ENCODE results near the gene TMEM178B. TPM values are rescaled to one million over a fixed set of nuclear protein-coding genes. Genes with fewer than 3 reads are reported as not detected.
A peak's percentile ranks its signal among the peaks of the same experiment; 100 is the strongest.

The TMEM178B gene
- total and polyA plus RNA-seq, 3 experiments from 2014 or later = 0.02 to 1.1 (median 0.97) TPM

- no peaks in the 10 kb centered on the region for H3K36me3 ChIP-seq (ENCODE audit: insufficient read depth, low read length)
- ChIA-PET CTCF (no interaction called here), POLR2A (no interaction called here)
- no peak overlapping the region for H3K4me3 ChIP-seq (ENCODE audit: low read length)
- H3K9me3 ChIP-seq (ENCODE audit: low read length) = no peaks in the 10 kb centered on the region
- no peaks in the 10 kb centered on the region for H3K4me1 ChIP-seq (ENCODE audit: insufficient read depth, low read length)
- Mint-ChIP-seq H3K9me3 (peaks cover 0 to 19% (median 13%) of the 10 kb centered on the region in 5 donors), H3K27me3 (peaks cover 8 to 13% of the 10 kb centered on the region in 2 donors), H3K4me1 (peaks cover 0 to 4% (median 4%) of the 10 kb centered on the region in 3 donors), H3K27ac (no peak overlapping the region), H3K4me3 (no peak overlapping the region), H3K36me3 (peaks cover 0 to 3% (median 3%) of the 10 kb centered on the region in 3 donors)
- no peak for DNase-seq
- H3K27ac ChIP-seq (ENCODE audit: low read depth, low read length) = no peak overlapping the region
- H3K27me3 ChIP-seq (ENCODE audit: insufficient read depth, low read length, poor library complexity, severe bottlenecking) = no peaks in the 10 kb centered on the region
Measured at GRCh38 chr7:141262101-141263090, 188.5 kb downstream of the TMEM178B start.

- ChIA-PET CTCF (interaction anchor here (1.2 kb wide), 1 partner anchor 8 kb away, joined by 3 read pairs; no protein-coding TSS in a partner anchor), POLR2A (no interaction called here)
- Histone ChIP-seq H3K4me3 (ENCODE audit: low read length) (no peak overlapping the region), H3K4me1 (ENCODE audit: insufficient read depth, low read length) (no peaks in the 10 kb centered on the region), H3K27ac (ENCODE audit: low read depth, low read length) (no peak overlapping the region), H3K9me3 (ENCODE audit: low read length) (no peaks in the 10 kb centered on the region), H3K36me3 (ENCODE audit: insufficient read depth, low read length) (no peaks in the 10 kb centered on the region), H3K27me3 (ENCODE audit: insufficient read depth, low read length, poor library complexity, severe bottlenecking) (no peaks in the 10 kb centered on the region)
- DNase-seq = no peak
- Mint-ChIP-seq H3K36me3 (peaks cover 0 to 3% (median 3%) of the 10 kb centered on the region in 3 donors), H3K4me3 (no peak overlapping the region), H3K4me1 (peaks cover 0 to 4% (median 4%) of the 10 kb centered on the region in 3 donors), H3K27me3 (peaks cover 8 to 13% of the 10 kb centered on the region in 2 donors), H3K27ac (no peak overlapping the region), H3K9me3 (peaks cover 0 to 14% (median 9%) of the 10 kb centered on the region in 5 donors)
Measured at GRCh38 chr7:141263508-141263907, 189.6 kb downstream of the TMEM178B start.

GRCh38 chr7:141263983-141264382 is 190.1 kb downstream of the TMEM178B start:
- Histone ChIP-seq H3K9me3 (ENCODE audit: low read length) (no peaks in the 10 kb centered on the region), H3K4me3 (ENCODE audit: low read length) (no peak overlapping the region), H3K27ac (ENCODE audit: low read depth, low read length) (no peak overlapping the region), H3K4me1 (ENCODE audit: insufficient read depth, low read length) (no peaks in the 10 kb centered on the region), H3K36me3 (ENCODE audit: insufficient read depth, low read length) (no peaks in the 10 kb centered on the region), H3K27me3 (ENCODE audit: insufficient read depth, low read length, poor library complexity, severe bottlenecking) (no peaks in the 10 kb centered on the region)
- POLR2A ChIA-PET = no interaction called here
- peaks cover 0 to 3% (median under 1%) of the 10 kb centered on the region in 3 donors for H3K36me3 Mint-ChIP-seq
- H3K9me3 Mint-ChIP-seq = peaks cover 0 to 10% (median 5%) of the 10 kb centered on the region in 5 donors
- no peak for DNase-seq
- peaks cover 0 to 4% (median 4%) of the 10 kb centered on the region in 3 donors for H3K4me1 Mint-ChIP-seq
- no peak overlapping the region for H3K4me3 Mint-ChIP-seq
- CTCF ChIA-PET = interaction anchor here (1.2 kb wide), 1 partner anchor 9 kb away, joined by 3 read pairs; no protein-coding TSS in a partner anchor
- peaks cover 8 to 13% of the 10 kb centered on the region in 2 donors for H3K27me3 Mint-ChIP-seq
- peak overlapping the region in 1 of 8 donors; percentile 58 for H3K27ac Mint-ChIP-seq

GRCh38 chr7:141264511-141264910 is 190.6 kb downstream of the TMEM178B start:
- H3K27me3 Mint-ChIP-seq = peaks cover 8 to 13% of the 10 kb centered on the region in 2 donors
- ChIA-PET CTCF (interaction anchor here (1.2 kb wide), 1 partner anchor 9 kb away, joined by 3 read pairs; no protein-coding TSS in a partner anchor), POLR2A (no interaction called here)
- H3K4me1 Mint-ChIP-seq = peaks cover 0 to 4% (median 4%) of the 10 kb centered on the region in 3 donors
- H3K27me3 ChIP-seq (ENCODE audit: insufficient read depth, low read length, poor library complexity, severe bottlenecking) = no peaks in the 10 kb centered on the region
- no peak overlapping the region for H3K27ac Mint-ChIP-seq
- peaks cover 0 to 3% (median 0%) of the 10 kb centered on the region in 3 donors for H3K36me3 Mint-ChIP-seq
- H3K4me1 ChIP-seq (ENCODE audit: insufficient read depth, low read length) = no peaks in the 10 kb centered on the region
- H3K4me3 ChIP-seq (ENCODE audit: low read length) = no peak overlapping the region
- H3K9me3 Mint-ChIP-seq = peaks cover 0 to 6% (median 4%) of the 10 kb centered on the region in 5 donors
- H3K9me3 ChIP-seq (ENCODE audit: low read length) = no peaks in the 10 kb centered on the region
- no peak overlapping the region for H3K4me3 Mint-ChIP-seq
- H3K27ac ChIP-seq (ENCODE audit: low read depth, low read length) = no peak overlapping the region
- no peaks in the 10 kb centered on the region for H3K36me3 ChIP-seq (ENCODE audit: insufficient read depth, low read length)
- no peak for DNase-seq

GRCh38 chr7:141265668-141266067 is 191.8 kb downstream of the TMEM178B start:
- H3K27me3 ChIP-seq (ENCODE audit: insufficient read depth, low read length, poor library complexity, severe bottlenecking) = no peaks in the 10 kb centered on the region
- H3K4me1 ChIP-seq (ENCODE audit: insufficient read depth, low read length) = no peaks in the 10 kb centered on the region
- no peaks in the 10 kb centered on the region for H3K9me3 ChIP-seq (ENCODE audit: low read length)
- H3K27ac ChIP-seq (ENCODE audit: low read depth, low read length) = no peak overlapping the region
- H3K27me3 Mint-ChIP-seq = peaks cover 8 to 13% of the 10 kb centered on the region in 2 donors
- H3K4me3 Mint-ChIP-seq = no peak overlapping the region
- no peaks in the 10 kb centered on the region for H3K36me3 Mint-ChIP-seq
- H3K27ac Mint-ChIP-seq = no peak overlapping the region
- H3K4me1 Mint-ChIP-seq = peaks cover 0 to 4% (median 4%) of the 10 kb centered on the region in 3 donors
- no peak overlapping the region for H3K4me3 ChIP-seq (ENCODE audit: low read length)
- H3K9me3 Mint-ChIP-seq = no peaks in the 10 kb centered on the region
- H3K36me3 ChIP-seq (ENCODE audit: insufficient read depth, low read length) = no peaks in the 10 kb centered on the region
- CTCF ChIA-PET = no interaction called here
- POLR2A ChIA-PET = no interaction called here
- DNase-seq = no peak

DNA sequence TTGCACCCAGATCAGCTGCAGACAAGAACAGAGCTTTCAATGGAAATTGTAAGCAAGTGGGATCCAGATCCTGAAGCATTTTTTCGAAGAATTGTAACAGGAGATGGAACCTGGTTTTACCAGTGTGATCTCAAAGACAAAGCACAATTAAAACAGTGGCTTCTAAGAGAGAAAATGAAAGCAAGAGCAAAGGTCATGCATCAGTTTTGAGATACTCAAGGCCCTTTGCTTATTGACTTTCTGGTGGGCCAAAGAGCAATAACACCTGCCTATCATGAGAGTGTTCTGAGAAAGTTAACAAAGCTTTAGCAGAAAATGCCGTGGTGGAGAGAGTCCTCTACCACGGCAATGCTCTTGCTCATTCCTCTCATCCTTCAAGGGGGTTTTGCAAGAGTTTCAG is 194.8 kb downstream of the TMEM178B start:
- Histone ChIP-seq H3K9me3 (ENCODE audit: low read length) (no peaks in the 10 kb centered on the region), H3K27ac (ENCODE audit: low read depth, low read length) (no peak overlapping the region), H3K27me3 (ENCODE audit: insufficient read depth, low read length, poor library complexity, severe bottlenecking) (no peaks in the 10 kb centered on the region), H3K4me1 (ENCODE audit: insufficient read depth, low read length) (no peaks in the 10 kb centered on the region), H3K4me3 (ENCODE audit: low read length) (no peak overlapping the region), H3K36me3 (ENCODE audit: insufficient read depth, low read length) (no peaks in the 10 kb centered on the region)
- Mint-ChIP-seq H3K27me3 (peaks cover 2 to 6% of the 10 kb centered on the region in 2 donors), H3K9me3 (no peaks in the 10 kb centered on the region), H3K36me3 (no peaks in the 10 kb centered on the region), H3K27ac (no peak overlapping the region), H3K4me3 (no peak overlapping the region), H3K4me1 (peaks cover 0 to under 1% (median 0%) of the 10 kb centered on the region in 3 donors)
- CTCF ChIA-PET = no interaction called here
- no peak for DNase-seq
- POLR2A ChIA-PET = no interaction called here

DNA sequence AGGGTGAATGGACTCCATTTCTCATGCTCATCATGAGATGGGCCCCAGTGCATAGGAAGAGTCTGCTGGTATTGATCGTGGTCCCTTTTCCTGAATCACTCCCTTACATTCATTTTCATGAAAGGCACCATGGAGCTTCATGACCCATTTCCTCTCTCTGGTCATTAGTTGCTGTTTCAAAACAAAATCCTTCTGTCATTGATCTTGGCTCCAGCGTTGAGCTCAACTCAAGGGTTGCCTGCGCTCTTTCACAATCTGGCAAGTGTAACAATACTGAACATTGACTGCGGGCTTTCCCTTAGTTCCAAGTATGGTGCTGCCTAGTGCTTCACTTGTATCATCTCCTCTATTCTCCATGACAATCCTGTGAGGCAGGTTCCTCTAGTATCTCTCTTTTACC is 197.6 kb downstream of the TMEM178B start:
- Histone ChIP-seq H3K27ac (ENCODE audit: low read depth, low read length) (no peak overlapping the region), H3K36me3 (ENCODE audit: insufficient read depth, low read length) (no peaks in the 10 kb centered on the region), H3K9me3 (ENCODE audit: low read length) (no peaks in the 10 kb centered on the region), H3K27me3 (ENCODE audit: insufficient read depth, low read length, poor library complexity, severe bottlenecking) (peaks cover 3% of the 10 kb centered on the region), H3K4me1 (ENCODE audit: insufficient read depth, low read length) (no peaks in the 10 kb centered on the region), H3K4me3 (ENCODE audit: low read length) (no peak overlapping the region)
- POLR2A ChIA-PET = no interaction called here
- CTCF ChIA-PET = no interaction called here
- DNase-seq = no peak
- H3K4me3 Mint-ChIP-seq = no peak overlapping the region
- H3K36me3 Mint-ChIP-seq = no peaks in the 10 kb centered on the region
- H3K27me3 Mint-ChIP-seq = peaks cover 0 to 2% of the 10 kb centered on the region in 2 donors
- H3K27ac Mint-ChIP-seq = no peak overlapping the region
- no peaks in the 10 kb centered on the region for H3K4me1 Mint-ChIP-seq
- no peaks in the 10 kb centered on the region for H3K9me3 Mint-ChIP-seq

DNA sequence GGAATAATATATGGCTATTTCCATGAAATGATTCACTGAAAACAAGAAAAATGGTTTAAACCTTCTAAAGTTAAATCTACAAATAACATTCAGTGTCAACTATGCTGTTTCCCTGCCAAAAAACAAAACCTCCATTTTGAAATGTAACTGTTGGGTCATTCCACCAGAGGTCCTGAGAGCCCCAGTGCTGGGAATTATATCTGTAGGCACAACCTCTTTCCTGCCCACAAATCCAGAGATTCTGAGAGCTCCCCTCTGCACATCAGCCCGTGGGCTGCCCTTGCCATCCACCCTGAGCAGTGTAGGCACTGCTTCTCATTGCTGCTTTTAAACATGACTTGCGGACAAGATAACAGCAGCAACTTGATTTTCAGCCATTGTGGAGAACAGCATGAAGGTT is 198.6 kb downstream of the TMEM178B start:
- H3K4me3 ChIP-seq (ENCODE audit: low read length) = no peak overlapping the region
- ChIA-PET POLR2A (no interaction called here), CTCF (no interaction called here)
- Mint-ChIP-seq H3K27me3 (no peaks in the 10 kb centered on the region), H3K4me3 (no peak overlapping the region), H3K4me1 (no peaks in the 10 kb centered on the region), H3K27ac (no peak overlapping the region), H3K9me3 (no peaks in the 10 kb centered on the region), H3K36me3 (no peaks in the 10 kb centered on the region)
- H3K9me3 ChIP-seq (ENCODE audit: low read length) = no peaks in the 10 kb centered on the region
- H3K4me1 ChIP-seq (ENCODE audit: insufficient read depth, low read length) = no peaks in the 10 kb centered on the region
- no peak for DNase-seq
- no peaks in the 10 kb centered on the region for H3K36me3 ChIP-seq (ENCODE audit: insufficient read depth, low read length)
- peaks cover 3% of the 10 kb centered on the region for H3K27me3 ChIP-seq (ENCODE audit: insufficient read depth, low read length, poor library complexity, severe bottlenecking)
- no peak overlapping the region for H3K27ac ChIP-seq (ENCODE audit: low read depth, low read length)
